ENCODE results near the gene SGTB. TPM values are rescaled to one million over a fixed set of nuclear protein-coding genes. Genes with fewer than 3 reads are reported as not detected.

Gene SGTB
- total and polyA plus RNA-seq, 2 donors from 2014 or later = 1.6 to 8.8 TPM

DNA sequence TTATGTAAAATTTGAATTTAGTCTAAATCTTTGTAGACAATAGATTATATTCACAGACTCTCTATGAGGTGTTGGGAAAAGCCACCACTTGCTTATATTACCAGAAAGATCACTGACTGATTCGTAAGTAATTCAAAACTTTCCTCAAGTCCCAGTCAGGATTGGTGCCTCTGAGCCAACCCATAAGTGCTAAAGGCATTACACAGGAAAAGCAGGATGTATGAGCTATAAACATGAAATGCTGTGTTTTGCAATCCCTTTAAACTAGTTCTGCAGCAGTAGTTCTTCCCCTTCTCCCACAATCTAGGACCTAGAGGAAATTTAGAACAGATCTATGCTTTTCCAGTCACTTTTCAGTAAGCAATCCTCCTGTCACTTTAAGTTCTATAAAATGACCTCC is 49.1 kb downstream of the SGTB start:
- no peaks in the 10 kb centered on the region for H3K9me3 ChIP-seq (ENCODE audit: control insufficient read depth in 2 of 3, insufficient read depth in 1 of 3, low read length in 3 of 3)
- H3K27ac ChIP-seq (ENCODE audit: low read depth in 2 of 2, low read length in 2 of 2) = no peak overlapping the region
- no peak for DNase-seq
- H3K27me3 ChIP-seq (ENCODE audit: control insufficient read depth, insufficient read depth, low read length) = no peaks in the 10 kb centered on the region
- FAIRE-seq = no peak
- no peak overlapping the region for H3K4me3 ChIP-seq (ENCODE audit: low read length in 3 of 3)
- intact Hi-C loops (cut with DNase I) = no loop called here
- no peaks in the 10 kb centered on the region for H3K4me1 ChIP-seq (ENCODE audit: control insufficient read depth in 2 of 3, insufficient read depth in 2 of 3, low read depth in 1 of 3, low read length in 3 of 3)
- TF ChIP-seq, protein P1, sequence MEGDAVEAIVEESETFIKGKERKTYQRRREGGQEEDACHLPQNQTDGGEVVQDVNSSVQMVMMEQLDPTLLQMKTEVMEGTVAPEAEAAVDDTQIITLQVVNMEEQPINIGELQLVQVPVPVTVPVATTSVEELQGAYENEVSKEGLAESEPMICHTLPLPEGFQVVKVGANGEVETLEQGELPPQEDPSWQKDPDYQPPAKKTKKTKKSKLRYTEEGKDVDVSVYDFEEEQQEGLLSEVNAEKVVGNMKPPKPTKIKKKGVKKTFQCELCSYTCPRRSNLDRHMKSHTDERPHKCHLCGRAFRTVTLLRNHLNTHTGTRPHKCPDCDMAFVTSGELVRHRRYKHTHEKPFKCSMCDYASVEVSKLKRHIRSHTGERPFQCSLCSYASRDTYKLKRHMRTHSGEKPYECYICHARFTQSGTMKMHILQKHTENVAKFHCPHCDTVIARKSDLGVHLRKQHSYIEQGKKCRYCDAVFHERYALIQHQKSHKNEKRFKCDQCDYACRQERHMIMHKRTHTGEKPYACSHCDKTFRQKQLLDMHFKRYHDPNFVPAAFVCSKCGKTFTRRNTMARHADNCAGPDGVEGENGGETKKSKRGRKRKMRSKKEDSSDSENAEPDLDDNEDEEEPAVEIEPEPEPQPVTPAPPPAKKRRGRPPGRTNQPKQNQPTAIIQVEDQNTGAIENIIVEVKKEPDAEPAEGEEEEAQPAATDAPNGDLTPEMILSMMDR (IDR thresholded peaks at IDR 0.05; ENCODE audit: borderline replicate concordance, extremely low read depth, insufficient read depth) = no peak
- H3K36me3 ChIP-seq (ENCODE audit: control insufficient read depth in 2 of 3, insufficient read depth in 3 of 3, low read length in 3 of 3) = no peaks in the 10 kb centered on the region
- no peak overlapping the region for H3K9ac ChIP-seq (ENCODE audit: low read length in 3 of 3)

GRCh38 chr5:65668696-65669095 is 53.2 kb downstream of the SGTB start:
- Histone ChIP-seq H3K36me3 (ENCODE audit: control insufficient read depth in 2 of 3, insufficient read depth in 3 of 3, low read length in 3 of 3) (no peaks in the 10 kb centered on the region), H3K4me1 (ENCODE audit: control insufficient read depth in 2 of 3, insufficient read depth in 2 of 3, low read depth in 1 of 3, low read length in 3 of 3) (no peaks in the 10 kb centered on the region), H3K27me3 (ENCODE audit: control insufficient read depth, insufficient read depth, low read length) (no peaks in the 10 kb centered on the region), H3K9me3 (ENCODE audit: control insufficient read depth in 2 of 3, insufficient read depth in 1 of 3, low read length in 3 of 3) (no peaks in the 10 kb centered on the region), H3K9ac (ENCODE audit: low read length in 3 of 3) (no peak overlapping the region), H3K27ac (ENCODE audit: low read depth in 2 of 2, low read length in 2 of 2) (no peak overlapping the region), H3K4me3 (ENCODE audit: low read length in 3 of 3) (no peak overlapping the region)
- intact Hi-C loops (cut with DNase I) = no loop called here
- no peak for DNase-seq
- no peak for FAIRE-seq
- TF ChIP-seq, protein P1 (IDR thresholded peaks at IDR 0.05; ENCODE audit: borderline replicate concordance, extremely low read depth, insufficient read depth) = no peak

DNA sequence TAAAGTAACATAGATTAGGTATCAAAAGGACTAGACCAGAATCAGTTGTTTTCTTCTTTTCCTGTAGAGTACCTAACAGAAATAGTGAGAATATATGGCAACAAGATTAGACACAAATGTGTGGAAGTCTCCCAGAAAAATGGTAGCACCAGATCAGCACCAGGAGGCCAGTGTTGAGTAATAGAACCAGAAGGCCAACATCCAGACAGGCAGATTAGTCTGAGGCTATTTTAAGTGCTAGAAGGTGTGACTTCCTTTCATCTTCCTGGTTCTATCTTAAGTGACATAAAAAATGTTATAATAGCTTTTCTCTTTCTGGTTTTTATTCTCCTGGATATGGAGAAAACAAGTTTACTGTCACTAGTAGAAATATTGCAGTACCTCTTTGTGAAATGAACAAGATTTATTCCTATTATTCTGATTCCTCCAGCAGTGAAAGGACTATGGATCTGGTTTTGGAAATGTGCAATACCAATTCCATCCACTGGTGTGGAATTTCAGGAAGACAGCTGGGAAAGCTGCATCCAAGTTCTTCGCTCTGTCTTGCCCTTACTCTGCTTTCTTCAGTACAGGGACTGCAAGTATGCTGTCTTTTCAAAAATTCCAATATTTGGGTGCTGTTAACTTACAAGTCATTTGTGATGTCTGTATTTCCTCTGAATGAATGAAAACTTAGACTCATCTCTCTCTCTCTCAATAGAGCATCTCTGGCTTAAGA is 57.9 kb downstream of the SGTB start:
- no peak for FAIRE-seq
- TF ChIP-seq, protein P1 (IDR thresholded peaks at IDR 0.05; ENCODE audit: borderline replicate concordance, extremely low read depth, insufficient read depth) = peak; percentile 26
- Histone ChIP-seq H3K4me3 (ENCODE audit: low read length in 3 of 3) (no peak overlapping the region), H3K9me3 (ENCODE audit: control insufficient read depth in 2 of 3, insufficient read depth in 1 of 3, low read length in 3 of 3) (no peaks in the 10 kb centered on the region), H3K4me1 (ENCODE audit: control insufficient read depth in 2 of 3, insufficient read depth in 2 of 3, low read depth in 1 of 3, low read length in 3 of 3) (no peaks in the 10 kb centered on the region), H3K27ac (ENCODE audit: low read depth in 2 of 2, low read length in 2 of 2) (no peak overlapping the region), H3K36me3 (ENCODE audit: control insufficient read depth in 2 of 3, insufficient read depth in 3 of 3, low read length in 3 of 3) (peaks cover under 1 to 12% (median 3%) of the 10 kb centered on the region in 3 donors), H3K9ac (ENCODE audit: low read length in 3 of 3) (no peak overlapping the region), H3K27me3 (ENCODE audit: control insufficient read depth, insufficient read depth, low read length) (no peaks in the 10 kb centered on the region)
- intact Hi-C loops (cut with DNase I) = no loop called here
- peak in 2 of 5 donors; percentile 6 to 7 for DNase-seq

All from kidney (tissue), 14 donors.